Vagina (tissue), 2 donors: ENCODE results near the gene NAA40. TPM values are rescaled to one million over a fixed set of nuclear protein-coding genes. Genes with fewer than 3 reads are reported as not detected.

Source experiments
- DNase-seq, 2 donors: peaks; one replicate each; pipeline ENCODE4 v3.0.0-alpha.2; 2017; ENCODE audit errors: extremely low spot score in 2 of 2
- H3K27ac ChIP-seq: fragments of 200-600 bp; sonication (generic); one replicate; pipeline ENCODE4 v1.5.1; 2019
- H3K27me3 ChIP-seq: fragments of 200-600 bp; sonication (generic); one replicate; pipeline ENCODE4 v1.5.1; 2019
- H3K36me3 ChIP-seq, 2 donors: fragments of 200-600 bp; sonication (generic); one replicate each; pipeline ENCODE4 v1.5.1; 2017 to 2019
- H3K4me1 ChIP-seq: fragments of 200-600 bp; sonication (generic); one replicate; pipeline ENCODE4 v1.5.1; 2019
- H3K4me3 ChIP-seq, 2 donors: fragments of 200-600 bp; sonication (generic); 1 replicate in 1 of 2; 2 replicates in 1 of 2; pipeline ENCODE4 v1.5.1; 2016 to 2019
- H3K9me3 ChIP-seq: fragments of 200-600 bp; sonication (generic); one replicate; pipeline ENCODE4 v1.5.1; 2019
- CTCF ChIP-seq, 3 experiments: fragments of 450-650 bp in 2 of 3; fragments of 200-600 bp in 1 of 3; sonication (generic) in 1 of 3; IDR thresholded peaks; one replicate each; pipeline ENCODE4 v1.5.1; 2017 to 2019; ENCODE audit warnings: antibody characterized with exemption in 3 of 3, mild to moderate bottlenecking in 2 of 3, moderate library complexity in 2 of 3
- POLR2A ChIP-seq, 2 donors: fragments of 450-650 bp; IDR thresholded peaks; one replicate each; pipeline ENCODE4 v1.6.1; 2017; ENCODE audit warnings: antibody characterized with exemption in 2 of 2, mild to moderate bottlenecking in 2 of 2, moderate library complexity in 2 of 2
- POLR2AphosphoS5 ChIP-seq, 2 donors: sonication (generic); formaldehyde crosslinking; IDR thresholded peaks; one replicate each; pipeline ENCODE4 v1.9.0; 2017; ENCODE audit warnings: antibody characterized with exemption in 2 of 2, mild to moderate bottlenecking in 2 of 2, low read depth in 1 of 2; ENCODE audit not compliant: insufficient read depth in 1 of 2
- intact Hi-C: fragments of 100-400 bp; cut with DNase I; formaldehyde crosslinking; loops from one replicate; pipeline ENCODE4 v1.15.1; 2023
- total RNA-seq: library from RNA; depleted of rRNA; stranded (reverse); fragments of >200 nt; gene quantifications from one replicate; pipeline ENCODE4 v1.2.3, GENCODE V29; 2016

Gene NAA40
- total RNA-seq, 1 donor from 2014 or later, result 7.1 TPM

GRCh38 chr11:63905179-63905578, 33.6 kb upstream of the NAA40 start:
- Histone ChIP-seq H3K27ac (no peak overlapping the region), H3K9me3 (no peaks in the 10 kb centered on the region), H3K4me3 (no peak overlapping the region), H3K27me3 (no peaks in the 10 kb centered on the region), H3K4me1 (peaks cover 38% of the 10 kb centered on the region), H3K36me3 (peaks cover 3 to 76% of the 10 kb centered on the region in 2 donors)
- intact Hi-C loops, result no loop called here
- no peak for DNase-seq
- no peak for TF ChIP-seq POLR2A (IDR thresholded peaks at IDR 0.05)
- TF ChIP-seq CTCF (IDR thresholded peaks at IDR 0.05), result no peak
- TF ChIP-seq POLR2AphosphoS5 (IDR thresholded peaks at IDR 0.05; ENCODE audit: insufficient read depth in 1 of 2, low read depth in 1 of 2), result no peak

- TF ChIP-seq POLR2AphosphoS5 (IDR thresholded peaks at IDR 0.05; ENCODE audit: insufficient read depth in 1 of 2, low read depth in 1 of 2), result no peak
- TF ChIP-seq CTCF (IDR thresholded peaks at IDR 0.05), result no peak
- TF ChIP-seq POLR2A (IDR thresholded peaks at IDR 0.05), result no peak
- H3K9me3 ChIP-seq, result no peaks in the 10 kb centered on the region
- H3K27me3 ChIP-seq, result no peaks in the 10 kb centered on the region
- DNase-seq, result no peak
- peaks cover 38% of the 10 kb centered on the region for H3K4me1 ChIP-seq
- intact Hi-C loops, result no loop called here
- H3K4me3 ChIP-seq, result no peak overlapping the region
- no peak overlapping the region for H3K27ac ChIP-seq
- H3K36me3 ChIP-seq, result peaks cover 0 to 67% of the 10 kb centered on the region in 2 donors
These were observed 32.7 kb upstream of the NAA40 start for GRCh38 chr11:63906087-63906486.

- Histone ChIP-seq H3K9me3 (no peaks in the 10 kb centered on the region), H3K27me3 (no peaks in the 10 kb centered on the region), H3K27ac (no peak overlapping the region), H3K4me3 (no peak overlapping the region), H3K36me3 (peaks cover 0 to 64% of the 10 kb centered on the region in 2 donors), H3K4me1 (peaks cover 38% of the 10 kb centered on the region)
- intact Hi-C loops, result no loop called here
- TF ChIP-seq CTCF (IDR thresholded peaks at IDR 0.05), result no peak
- TF ChIP-seq POLR2AphosphoS5 (IDR thresholded peaks at IDR 0.05; ENCODE audit: insufficient read depth in 1 of 2, low read depth in 1 of 2), result no peak
- no peak for TF ChIP-seq POLR2A (IDR thresholded peaks at IDR 0.05)
- DNase-seq, result no peak
These were observed 32.2 kb upstream of the NAA40 start for GRCh38 chr11:63906585-63906984.

- Histone ChIP-seq H3K4me3 (no peak overlapping the region), H3K4me1 (peaks cover 38% of the 10 kb centered on the region), H3K27ac (peak overlapping the region; percentile 47), H3K9me3 (no peaks in the 10 kb centered on the region), H3K27me3 (no peaks in the 10 kb centered on the region), H3K36me3 (peaks cover 0 to 59% of the 10 kb centered on the region in 2 donors)
- no peak for DNase-seq
- TF ChIP-seq CTCF (IDR thresholded peaks at IDR 0.05) (no peak), POLR2A (IDR thresholded peaks at IDR 0.05) (no peak), POLR2AphosphoS5 (IDR thresholded peaks at IDR 0.05; ENCODE audit: insufficient read depth in 1 of 2, low read depth in 1 of 2) (no peak)
- intact Hi-C loops, result no loop called here
These were observed 31.7 kb upstream of the NAA40 start for GRCh38 chr11:63907063-63907462.

GRCh38 chr11:63907808-63908530, 30.8 kb upstream of the NAA40 start:
- Histone ChIP-seq H3K36me3 (peaks cover 0 to 50% of the 10 kb centered on the region in 2 donors), H3K4me1 (peaks cover 38% of the 10 kb centered on the region), H3K27ac (peak overlapping the region; percentile 47), H3K9me3 (no peaks in the 10 kb centered on the region), H3K4me3 (no peak overlapping the region), H3K27me3 (no peaks in the 10 kb centered on the region)
- intact Hi-C loops, result no loop called here
- DNase-seq, result no peak
- TF ChIP-seq CTCF (IDR thresholded peaks at IDR 0.05) (no peak), POLR2AphosphoS5 (IDR thresholded peaks at IDR 0.05; ENCODE audit: insufficient read depth in 1 of 2, low read depth in 1 of 2) (peak in 1 of 2 donors; percentile 10), POLR2A (IDR thresholded peaks at IDR 0.05) (no peak)
